ENCODE results near the gene MEAF6. TPM values are rescaled to one million over a fixed set of nuclear protein-coding genes. Genes with fewer than 3 reads are reported as not detected.
A peak's percentile ranks its signal among the peaks of the same experiment; 100 is the strongest.

Gene MEAF6
- total RNA-seq, 1 donor from 2014 or later: 32.7 TPM

GRCh38 chr1:37472994-37473393 is 41.6 kb downstream of the MEAF6 start:
- ATAC-seq: no peak

- no peak for ATAC-seq
Observed at GRCh38 chr1:37472281-37472680, 42.3 kb downstream of the MEAF6 start.

GRCh38 chr1:37471345-37472231 is 43.0 kb downstream of the MEAF6 start:
- ATAC-seq: peak; percentile 56

- no peak for ATAC-seq
Observed at GRCh38 chr1:37469386-37469785, 45.2 kb downstream of the MEAF6 start.

GRCh38 chr1:37468037-37468436 is 46.5 kb downstream of the MEAF6 start:
- no peak for ATAC-seq

- peak; percentile 71 for ATAC-seq
Observed at GRCh38 chr1:37465593-37466517, 48.7 kb downstream of the MEAF6 start.

GRCh38 chr1:37464443-37464842 is 50.1 kb downstream of the MEAF6 start:
- ATAC-seq: no peak

- ATAC-seq: no peak
Observed at GRCh38 chr1:37461698-37462436, 52.7 kb downstream of the MEAF6 start.

- no peak for ATAC-seq
Observed at GRCh38 chr1:37458551-37458950, 56.0 kb downstream of the MEAF6 start.

- ATAC-seq: no peak
Observed at GRCh38 chr1:37456614-37457013, 58.0 kb downstream of the MEAF6 start.

- ATAC-seq: no peak
Observed at GRCh38 chr1:37455516-37455915, 59.0 kb downstream of the MEAF6 start.

GRCh38 chr1:37453647-37454046 is 60.9 kb downstream of the MEAF6 start:
- no peak for ATAC-seq

- ATAC-seq: no peak
Observed at GRCh38 chr1:37452416-37452815, 62.1 kb downstream of the MEAF6 start.

- ATAC-seq: no peak
Observed at GRCh38 chr1:37449936-37450335, 64.6 kb downstream of the MEAF6 start.

- ATAC-seq: peak; percentile 79
Observed at GRCh38 chr1:37448691-37449417, 65.7 kb downstream of the MEAF6 start.

GRCh38 chr1:37448185-37448584 is 66.4 kb downstream of the MEAF6 start:
- ATAC-seq: peak; percentile 24

- no peak for ATAC-seq
Observed at GRCh38 chr1:37446874-37447273, 67.7 kb downstream of the MEAF6 start.

GRCh38 chr1:37442644-37443043 is 71.9 kb downstream of the MEAF6 start:
- ATAC-seq: no peak

Data from esophagus mucosa (tissue), 1 donor.